OCI-LY3 (cell line): ENCODE data around the gene BCAN.

Experiments
- EZH2phosphoT487 ChIP-seq: fragments of 200-600 bp; shearing (Covaris generic); IDR thresholded peaks from 2 replicates; pipeline ENCODE4 v1.6.1; 2018; ENCODE audit warnings: antibody characterized with exemption, mixed run types, low read depth
- TF ChIP-seq, protein P1 (sequence below): fragments of 200-600, 300-600 bp; sonication (generic); IDR thresholded peaks from 2 replicates; pipeline ENCODE4 v1.5.1; 2014; ENCODE audit warnings: antibody characterized with exemption, low read length, low read depth

GRCh38 chr1:156642265-156643048, 540 bp downstream of the BCAN start:
- TF ChIP-seq, protein P1, sequence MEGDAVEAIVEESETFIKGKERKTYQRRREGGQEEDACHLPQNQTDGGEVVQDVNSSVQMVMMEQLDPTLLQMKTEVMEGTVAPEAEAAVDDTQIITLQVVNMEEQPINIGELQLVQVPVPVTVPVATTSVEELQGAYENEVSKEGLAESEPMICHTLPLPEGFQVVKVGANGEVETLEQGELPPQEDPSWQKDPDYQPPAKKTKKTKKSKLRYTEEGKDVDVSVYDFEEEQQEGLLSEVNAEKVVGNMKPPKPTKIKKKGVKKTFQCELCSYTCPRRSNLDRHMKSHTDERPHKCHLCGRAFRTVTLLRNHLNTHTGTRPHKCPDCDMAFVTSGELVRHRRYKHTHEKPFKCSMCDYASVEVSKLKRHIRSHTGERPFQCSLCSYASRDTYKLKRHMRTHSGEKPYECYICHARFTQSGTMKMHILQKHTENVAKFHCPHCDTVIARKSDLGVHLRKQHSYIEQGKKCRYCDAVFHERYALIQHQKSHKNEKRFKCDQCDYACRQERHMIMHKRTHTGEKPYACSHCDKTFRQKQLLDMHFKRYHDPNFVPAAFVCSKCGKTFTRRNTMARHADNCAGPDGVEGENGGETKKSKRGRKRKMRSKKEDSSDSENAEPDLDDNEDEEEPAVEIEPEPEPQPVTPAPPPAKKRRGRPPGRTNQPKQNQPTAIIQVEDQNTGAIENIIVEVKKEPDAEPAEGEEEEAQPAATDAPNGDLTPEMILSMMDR: no peak
- TF ChIP-seq EZH2phosphoT487: no peak
